Liver (tissue), 9 donors: ENCODE measurements around the gene TTC3. TPM values are rescaled to one million over a fixed set of nuclear protein-coding genes. Genes with fewer than 3 reads are reported as not detected.

Experiments
- DNase-seq: peaks from one replicate; pipeline ENCODE4 v3.0.0-alpha.2; 2017; ENCODE audit warnings: low spot score
- H3K27ac ChIP-seq, 2 donors: one replicate each; pipeline ENCODE4 v1.7.0; 2013; ENCODE audit warnings: inconsistent platforms in 2 of 2, low read length in 2 of 2, control low read depth in 1 of 2, low read depth in 1 of 2, mild to moderate bottlenecking in 1 of 2
- H3K27me3 ChIP-seq, 4 donors: one replicate each; pipeline versions ENCODE4 v1.6.1 to v1.7.0; 2013; ENCODE audit warnings: low read length in 3 of 4, inconsistent platforms in 1 of 4, mild to moderate bottlenecking in 1 of 4, moderate library complexity in 1 of 4; ENCODE audit not compliant: control insufficient read depth in 4 of 4, insufficient read depth in 4 of 4
- H3K36me3 ChIP-seq, 4 donors: one replicate each; pipeline versions ENCODE4 v1.6.1 to v1.7.0; 2013; ENCODE audit warnings: low read length in 3 of 4, mild to moderate bottlenecking in 3 of 4, low read depth in 1 of 4, moderate library complexity in 1 of 4; ENCODE audit not compliant: control insufficient read depth in 4 of 4, insufficient read depth in 3 of 4
- H3K4me1 ChIP-seq, 4 donors: one replicate each; pipeline versions ENCODE4 v1.6.1 to v1.7.0; 2013; ENCODE audit warnings: low read length in 3 of 4, mild to moderate bottlenecking in 3 of 4, moderate library complexity in 1 of 4; ENCODE audit not compliant: control insufficient read depth in 4 of 4, insufficient read depth in 4 of 4
- H3K4me3 ChIP-seq, 3 donors: one replicate each; pipeline versions ENCODE4 v1.6.1 to v1.7.0; 2013; ENCODE audit warnings: low read length in 3 of 3, control low read depth in 1 of 3, low read depth in 1 of 3, mild to moderate bottlenecking in 1 of 3
- H3K9ac ChIP-seq, 2 donors: one replicate each; pipeline ENCODE4 v1.7.0; 2013; ENCODE audit warnings: low read length in 2 of 2, mild to moderate bottlenecking in 2 of 2, moderate library complexity in 2 of 2, control low read depth in 1 of 2, low read depth in 1 of 2
- H3K9me3 ChIP-seq, 4 donors: one replicate each; pipeline versions ENCODE4 v1.6.1 to v1.7.0; 2013; ENCODE audit warnings: low read length in 3 of 4; ENCODE audit not compliant: control insufficient read depth in 4 of 4
- EGR1 ChIP-seq, 2 donors: IDR thresholded peaks; 2 replicates each; pipeline ENCODE4 v1.6.1; 2016 to 2018; ENCODE audit warnings: antibody characterized with exemption in 2 of 2, low read depth in 2 of 2
- FOXA2 ChIP-seq: IDR thresholded peaks from 2 replicates; pipeline ENCODE4 v1.6.1; 2016; ENCODE audit warnings: antibody characterized with exemption
- GABPA ChIP-seq, 2 donors: IDR thresholded peaks in 1 of 2; conservative IDR thresholded peaks in 1 of 2; 2 replicates each; pipeline ENCODE4 v1.6.1; 2016; ENCODE audit warnings: antibody characterized with exemption in 2 of 2, mild to moderate bottlenecking in 1 of 2, moderate library complexity in 1 of 2
- HNF4G ChIP-seq: IDR thresholded peaks from 2 replicates; pipeline ENCODE4 v1.6.1; 2016; ENCODE audit warnings: antibody characterized with exemption
- MAX ChIP-seq: IDR thresholded peaks from 2 replicates; pipeline ENCODE4 v1.6.1; 2016; ENCODE audit warnings: antibody characterized with exemption
- REST ChIP-seq: IDR thresholded peaks from 2 replicates; pipeline ENCODE4 v1.6.1; 2016; ENCODE audit warnings: antibody characterized with exemption, mild to moderate bottlenecking
- RXRA ChIP-seq, 2 donors: IDR thresholded peaks; 2 replicates each; pipeline ENCODE4 v1.6.1; 2017 to 2018; ENCODE audit warnings: antibody characterized with exemption in 2 of 2, mild to moderate bottlenecking in 1 of 2
- TAF1 ChIP-seq: conservative IDR thresholded peaks from 2 replicates; pipeline ENCODE4 v1.6.1; 2016; ENCODE audit warnings: antibody characterized with exemption, mild to moderate bottlenecking
- YY1 ChIP-seq: IDR thresholded peaks from 2 replicates; pipeline ENCODE4 v1.6.1; 2016; ENCODE audit warnings: antibody characterized with exemption, mild to moderate bottlenecking
- ZBTB33 ChIP-seq: IDR thresholded peaks from 2 replicates; pipeline ENCODE4 v1.6.1; 2016; ENCODE audit warnings: antibody characterized with exemption
- WGBS: extraction: QIAGEN DNeasy Blood & Tissue Kit; methylation state at CpG from one replicate; pipeline ENCODE4 v1.1.7; 2013; 5-methylcytosine and 5-hydroxymethylcytosine counted together
- polyA plus RNA-seq, 2 donors: library from polyadenylated mRNA; stranded (reverse) in 1 of 2; unstranded in 1 of 2; fragments of 200-250 nt in 1 of 2; fragments of >200 nt in 1 of 2; fragmentation: Nextera tagmentation in 1 of 2; extraction: Ambion mirVana in 1 of 2; gene quantifications; one replicate each; pipeline versions ENCODE4 v1.2.1 to v1.2.3, GENCODE V29; 2013 to 2015
- total RNA-seq, 2 donors: library from RNA; depleted of rRNA; stranded (reverse); fragments of >200 nt; gene quantifications; one replicate each; pipeline ENCODE4 v1.2.3, GENCODE V29; 2014
- TF ChIP-seq, protein P1 (sequence below): fragments of 150-350 bp; IDR thresholded peaks from 2 replicates; pipeline ENCODE4 v1.5.1; 2017; ENCODE audit warnings: improper control_type of control experiment, low read depth, low read length; ENCODE audit not compliant: missing input control
- donor health status: healthy.
- donor health status: healthy.
- donor health status: healthy.
- donor health status: healthy.
- donor health status: healthy.

Gene TTC3
- total and polyA plus RNA-seq, 4 donors = 27.2 to 96.1 (median 57.2) TPM

- no peak for TF ChIP-seq TAF1
- no peak for TF ChIP-seq EGR1 (IDR thresholded peaks at IDR 0.05; ENCODE audit: low read depth in 2 of 2)
- TF ChIP-seq, protein P1, sequence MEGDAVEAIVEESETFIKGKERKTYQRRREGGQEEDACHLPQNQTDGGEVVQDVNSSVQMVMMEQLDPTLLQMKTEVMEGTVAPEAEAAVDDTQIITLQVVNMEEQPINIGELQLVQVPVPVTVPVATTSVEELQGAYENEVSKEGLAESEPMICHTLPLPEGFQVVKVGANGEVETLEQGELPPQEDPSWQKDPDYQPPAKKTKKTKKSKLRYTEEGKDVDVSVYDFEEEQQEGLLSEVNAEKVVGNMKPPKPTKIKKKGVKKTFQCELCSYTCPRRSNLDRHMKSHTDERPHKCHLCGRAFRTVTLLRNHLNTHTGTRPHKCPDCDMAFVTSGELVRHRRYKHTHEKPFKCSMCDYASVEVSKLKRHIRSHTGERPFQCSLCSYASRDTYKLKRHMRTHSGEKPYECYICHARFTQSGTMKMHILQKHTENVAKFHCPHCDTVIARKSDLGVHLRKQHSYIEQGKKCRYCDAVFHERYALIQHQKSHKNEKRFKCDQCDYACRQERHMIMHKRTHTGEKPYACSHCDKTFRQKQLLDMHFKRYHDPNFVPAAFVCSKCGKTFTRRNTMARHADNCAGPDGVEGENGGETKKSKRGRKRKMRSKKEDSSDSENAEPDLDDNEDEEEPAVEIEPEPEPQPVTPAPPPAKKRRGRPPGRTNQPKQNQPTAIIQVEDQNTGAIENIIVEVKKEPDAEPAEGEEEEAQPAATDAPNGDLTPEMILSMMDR = no peak
- DNase-seq = no peak
- H3K27ac ChIP-seq = no peak overlapping the region
- H3K9ac ChIP-seq = no peak overlapping the region
- no peaks in the 10 kb centered on the region for H3K4me1 ChIP-seq
- 94% methylated on average over 9 of the region's 9 CpGs for WGBS
- peaks cover 3 to 37% (median 22%) of the 10 kb centered on the region in 4 donors for H3K36me3 ChIP-seq
- H3K4me3 ChIP-seq = no peak overlapping the region
- H3K9me3 ChIP-seq = no peaks in the 10 kb centered on the region
- no peaks in the 10 kb centered on the region for H3K27me3 ChIP-seq
These were observed 160.6 kb downstream of the TTC3 start for GRCh38 chr21:37233551-37234146.

DNA sequence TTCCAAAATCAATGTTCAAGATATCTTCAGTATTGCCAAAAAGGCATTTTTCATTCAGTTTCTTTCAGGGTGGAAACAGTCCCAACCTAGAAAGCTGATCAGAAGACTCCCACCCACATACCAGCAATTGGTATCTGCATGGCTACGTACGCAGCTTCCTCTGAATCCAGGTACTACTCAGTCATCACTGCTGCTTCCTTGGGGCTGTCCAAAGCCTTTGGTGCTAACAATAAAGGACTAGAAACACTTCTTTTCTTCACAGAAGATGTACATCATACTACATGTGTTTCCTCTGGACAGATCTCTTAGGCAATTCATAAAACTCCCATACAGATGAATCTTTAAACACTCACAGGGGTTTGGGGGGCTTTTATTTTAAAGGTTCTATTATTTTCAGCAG, 164.3 kb downstream of the TTC3 start:
- peaks cover 0 to 29% (median 13%) of the 10 kb centered on the region in 4 donors for H3K36me3 ChIP-seq
- no peak for DNase-seq
- no peak overlapping the region for H3K27ac ChIP-seq
- no peaks in the 10 kb centered on the region for H3K27me3 ChIP-seq
- no peaks in the 10 kb centered on the region for H3K9me3 ChIP-seq
- no peaks in the 10 kb centered on the region for H3K4me1 ChIP-seq
- no peak for TF ChIP-seq TAF1
- no peak for TF ChIP-seq HNF4G
- TF ChIP-seq YY1 = no peak
- no peak for TF ChIP-seq ZBTB33
- no peak for TF ChIP-seq FOXA2
- TF ChIP-seq GABPA (IDR thresholded peaks at IDR 0.05 in 1 of 2, conservative IDR thresholded peaks at IDR 0.05 in 1 of 2) = no peak
- no peak for TF ChIP-seq RXRA (IDR thresholded peaks at IDR 0.05)
- TF ChIP-seq EGR1 (IDR thresholded peaks at IDR 0.05; ENCODE audit: low read depth in 2 of 2) = no peak
- WGBS = 96% methylated on average over 2 of the region's 2 CpGs
- H3K4me3 ChIP-seq = no peak overlapping the region
- no peak overlapping the region for H3K9ac ChIP-seq

DNA sequence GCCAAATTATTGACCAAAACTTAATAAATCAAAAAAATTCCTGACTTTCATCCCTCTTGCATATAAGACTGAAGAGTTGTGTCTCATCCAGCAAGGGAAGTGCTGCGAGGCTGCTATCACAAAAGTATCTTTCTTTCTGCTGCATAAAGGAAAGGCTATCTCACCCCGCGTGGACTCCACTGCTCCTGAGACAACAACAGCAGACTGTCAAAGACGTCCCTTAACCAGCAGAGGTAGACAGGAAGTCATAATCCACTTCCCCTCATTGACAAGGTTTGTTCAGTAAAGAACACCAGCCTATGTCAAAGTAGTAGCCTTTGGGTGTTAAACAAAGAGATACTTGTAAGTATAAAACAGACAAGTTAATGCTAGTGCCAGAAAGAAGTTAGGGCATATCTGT, 164.7 kb downstream of the TTC3 start:
- Histone ChIP-seq H3K9me3 (no peaks in the 10 kb centered on the region), H3K27ac (no peak overlapping the region), H3K4me3 (no peak overlapping the region), H3K27me3 (no peaks in the 10 kb centered on the region), H3K9ac (no peak overlapping the region), H3K36me3 (peaks cover 0 to 27% (median 12%) of the 10 kb centered on the region in 4 donors), H3K4me1 (no peaks in the 10 kb centered on the region)
- no peak for DNase-seq
- 72% methylated on average over 4 of the region's 4 CpGs for WGBS
- TF ChIP-seq MAX (no peak), REST (no peak), TAF1 (no peak), HNF4G (no peak)
